WTC11 (cell line): Measurements from ENCODE around the gene TMEM196.

Source experiments
- ATF3 ChIP-seq: sonication (generic); formaldehyde crosslinking; conservative IDR thresholded peaks from 2 replicates; pipeline ENCODE4 v1.8.1; 2022; ENCODE audit warnings: mild to moderate bottlenecking, missing genetic modification reagents
- CBFB ChIP-seq: sonication (generic); formaldehyde crosslinking; IDR thresholded peaks from 2 replicates; pipeline ENCODE4 v1.8.1; 2022; ENCODE audit warnings: mild to moderate bottlenecking, low read depth, missing genetic modification reagents
- CTCF ChIP-seq: fragments of 200-600 bp; IDR thresholded peaks from 2 replicates; pipeline ENCODE4 v1.8.0; 2022; ENCODE audit warnings: antibody characterized with exemption
- FOXK1 ChIP-seq: sonication (generic); formaldehyde crosslinking; IDR thresholded peaks from 2 replicates; pipeline ENCODE4 v1.8.0; 2022; ENCODE audit warnings: mild to moderate bottlenecking, moderate library complexity, missing genetic modification reagents
- HMGXB4 ChIP-seq: sonication (generic); formaldehyde crosslinking; IDR thresholded peaks from 2 replicates; pipeline ENCODE4 v1.8.1; 2023; ENCODE audit warnings: mild to moderate bottlenecking, moderate library complexity, missing genetic modification reagents
- JUN ChIP-seq: sonication (generic); formaldehyde crosslinking; IDR thresholded peaks from 2 replicates; pipeline ENCODE4 v1.8.0; 2023; ENCODE audit warnings: mild to moderate bottlenecking, missing genetic modification reagents
- KAT7 ChIP-seq: sonication (generic); formaldehyde crosslinking; IDR thresholded peaks from 2 replicates; pipeline ENCODE4 v1.8.1; 2023; ENCODE audit warnings: missing genetic modification reagents, mild to moderate bottlenecking, borderline replicate concordance
- MAX ChIP-seq: sonication (generic); formaldehyde crosslinking; IDR thresholded peaks from 2 replicates; pipeline ENCODE4 v1.8.0; 2022; ENCODE audit warnings: mild to moderate bottlenecking, missing genetic modification reagents
- MLX ChIP-seq: sonication (generic); formaldehyde crosslinking; IDR thresholded peaks from 2 replicates; pipeline ENCODE4 v1.8.1; 2023; ENCODE audit warnings: mild to moderate bottlenecking, missing genetic modification reagents, moderate library complexity
- MYBL2 ChIP-seq: sonication (generic); formaldehyde crosslinking; IDR thresholded peaks from 2 replicates; pipeline ENCODE4 v1.8.1; 2023; ENCODE audit warnings: mild to moderate bottlenecking, moderate library complexity, missing genetic modification reagents
- NR2C2 ChIP-seq: sonication (generic); formaldehyde crosslinking; IDR thresholded peaks from 2 replicates; pipeline ENCODE4 v1.8.0; 2022; ENCODE audit warnings: mild to moderate bottlenecking, missing genetic modification reagents
- RORB ChIP-seq: fragments of 250-450 bp; sonication (Bioruptor Pico); IDR thresholded peaks from 2 replicates; pipeline ENCODE4 v1.9.0; 2021; ENCODE audit warnings: mild to moderate bottlenecking
- TEAD1 ChIP-seq: sonication (generic); formaldehyde crosslinking; IDR thresholded peaks from 2 replicates; pipeline ENCODE4 v1.8.0; 2022; ENCODE audit warnings: mild to moderate bottlenecking, missing genetic modification reagents

- TF ChIP-seq CTCF (no peak), MAX (CRISPR knock-in tag) (no peak), FOXK1 (CRISPR knock-in tag) (no peak), MYBL2 (CRISPR knock-in tag) (no peak), NR2C2 (CRISPR knock-in tag) (no peak), KAT7 (no peak), RORB (CRISPR knock-in tag) (no peak), HMGXB4 (CRISPR knock-in tag) (no peak), TEAD1 (CRISPR knock-in tag) (no peak), JUN (no peak), CBFB (CRISPR knock-in tag) (no peak), MLX (CRISPR knock-in tag) (no peak), ATF3 (CRISPR knock-in tag) (no peak)
Observed at GRCh38 chr7:19677180-19677579, 96.2 kb downstream of the TMEM196 start.
